Measurements from ENCODE around the gene ELOVL5.

- TF ChIP-seq, protein P1, sequence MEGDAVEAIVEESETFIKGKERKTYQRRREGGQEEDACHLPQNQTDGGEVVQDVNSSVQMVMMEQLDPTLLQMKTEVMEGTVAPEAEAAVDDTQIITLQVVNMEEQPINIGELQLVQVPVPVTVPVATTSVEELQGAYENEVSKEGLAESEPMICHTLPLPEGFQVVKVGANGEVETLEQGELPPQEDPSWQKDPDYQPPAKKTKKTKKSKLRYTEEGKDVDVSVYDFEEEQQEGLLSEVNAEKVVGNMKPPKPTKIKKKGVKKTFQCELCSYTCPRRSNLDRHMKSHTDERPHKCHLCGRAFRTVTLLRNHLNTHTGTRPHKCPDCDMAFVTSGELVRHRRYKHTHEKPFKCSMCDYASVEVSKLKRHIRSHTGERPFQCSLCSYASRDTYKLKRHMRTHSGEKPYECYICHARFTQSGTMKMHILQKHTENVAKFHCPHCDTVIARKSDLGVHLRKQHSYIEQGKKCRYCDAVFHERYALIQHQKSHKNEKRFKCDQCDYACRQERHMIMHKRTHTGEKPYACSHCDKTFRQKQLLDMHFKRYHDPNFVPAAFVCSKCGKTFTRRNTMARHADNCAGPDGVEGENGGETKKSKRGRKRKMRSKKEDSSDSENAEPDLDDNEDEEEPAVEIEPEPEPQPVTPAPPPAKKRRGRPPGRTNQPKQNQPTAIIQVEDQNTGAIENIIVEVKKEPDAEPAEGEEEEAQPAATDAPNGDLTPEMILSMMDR (IDR thresholded peaks at IDR 0.05; ENCODE audit: insufficient read depth, low read length, poor library complexity, severe bottlenecking): no peak
- no peak for TF ChIP-seq EZH2phosphoT487 (conservative IDR thresholded peaks at IDR 0.05; ENCODE audit: low read length)
Measured at GRCh38 chr6:53382421-53382820, 33.7 kb upstream of the ELOVL5 start.

Data from SU-DHL-6 (cell line).